OCI-LY3 (cell line): ENCODE results near the gene GAB2.

Source experiments
- CTCF ChIP-seq: fragments of 200-600, 300-600 bp; sonication (generic); IDR thresholded peaks from 2 replicates; pipeline ENCODE4 v1.5.1; 2014; ENCODE audit warnings: antibody characterized with exemption, low read length, low read depth
- EZH2phosphoT487 ChIP-seq: fragments of 200-600 bp; shearing (Covaris generic); IDR thresholded peaks from 2 replicates; pipeline ENCODE4 v1.6.1; 2018; ENCODE audit warnings: antibody characterized with exemption, mixed run types, low read depth

- TF ChIP-seq EZH2phosphoT487 (no peak), CTCF (no peak)
Observed at GRCh38 chr11:78227921-78228320, 189.7 kb downstream of the GAB2 start.
